GM19372 (cell line): ENCODE data around the gene GABRD.

Experiments
- ATAC-seq: cut with Tn5 transposase; IDR thresholded peaks from one replicate; pipeline ENCODE4 v1.9.1; 2021; ENCODE audit warnings: mild to moderate bottlenecking, low read depth, moderate library complexity; ENCODE audit not compliant: unreplicated experiment

GABRD gene

DNA sequence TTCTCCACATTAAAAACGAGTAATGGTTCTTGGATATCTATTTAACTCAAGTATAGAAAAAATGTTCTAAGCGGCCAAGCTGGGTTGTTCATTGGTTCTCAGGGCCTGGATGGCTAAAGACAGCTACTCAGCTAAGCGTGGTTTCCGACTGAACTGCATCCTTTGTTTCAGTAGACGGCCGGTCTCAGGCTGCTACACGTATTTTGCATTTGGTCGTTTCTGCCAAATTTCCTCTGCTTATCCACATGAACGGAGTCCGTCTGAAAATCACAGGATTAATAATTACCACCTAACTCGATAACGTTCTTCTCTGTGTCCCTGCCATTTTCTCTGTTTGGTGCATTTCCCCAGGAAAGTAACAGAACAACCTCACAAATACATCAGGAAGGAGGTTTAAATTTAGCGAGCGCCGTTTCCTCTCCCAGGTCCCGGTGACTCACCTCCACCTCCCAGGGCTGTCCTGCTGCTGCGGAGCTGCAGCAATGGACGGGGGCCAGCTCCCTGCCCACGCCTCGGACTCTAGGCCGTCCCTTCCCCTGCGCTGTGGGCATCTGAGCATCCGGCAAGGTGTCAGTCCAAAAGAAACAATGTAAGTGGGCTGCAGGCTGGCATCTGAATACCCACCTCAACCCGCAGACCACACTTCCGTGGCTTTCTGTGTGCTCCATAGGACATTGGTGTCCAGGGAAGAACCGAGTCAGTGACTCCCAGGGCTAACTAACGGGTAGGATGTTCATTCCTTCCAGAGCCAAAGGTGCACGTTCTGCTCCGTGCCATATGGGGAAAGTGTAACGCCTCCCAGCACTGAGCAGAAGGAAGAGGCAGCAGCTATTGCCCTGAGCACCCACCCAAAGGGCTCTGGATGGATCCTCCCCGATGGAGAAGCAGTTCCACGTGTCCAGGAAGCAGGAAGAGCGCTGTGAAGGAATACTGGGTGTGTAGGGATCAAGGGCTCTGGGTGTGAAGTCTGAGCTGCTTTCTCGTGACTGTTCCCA, 4.1 kb upstream of the GABRD start:
- ATAC-seq, result no peak

DNA sequence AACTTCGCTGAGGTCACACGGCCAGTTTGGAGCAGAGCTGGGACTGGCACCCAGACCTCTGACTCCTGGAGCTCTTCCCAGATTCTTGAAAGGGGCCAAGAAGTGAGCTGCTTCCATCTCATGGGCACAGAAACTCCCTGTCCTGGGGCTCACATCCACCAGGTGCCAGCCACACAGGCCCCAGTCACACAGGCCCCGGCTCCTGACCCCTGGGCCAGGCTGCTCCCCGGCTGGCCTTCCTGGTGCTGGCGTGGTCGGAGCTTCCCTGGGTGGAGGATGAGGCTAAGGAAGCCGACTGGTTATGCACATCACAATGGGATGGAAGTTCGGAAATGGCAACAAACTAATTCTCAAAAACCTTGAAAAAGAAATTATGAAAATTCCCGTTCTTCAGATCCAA, 3.0 kb upstream of the GABRD start:
- ATAC-seq, result no peak

DNA sequence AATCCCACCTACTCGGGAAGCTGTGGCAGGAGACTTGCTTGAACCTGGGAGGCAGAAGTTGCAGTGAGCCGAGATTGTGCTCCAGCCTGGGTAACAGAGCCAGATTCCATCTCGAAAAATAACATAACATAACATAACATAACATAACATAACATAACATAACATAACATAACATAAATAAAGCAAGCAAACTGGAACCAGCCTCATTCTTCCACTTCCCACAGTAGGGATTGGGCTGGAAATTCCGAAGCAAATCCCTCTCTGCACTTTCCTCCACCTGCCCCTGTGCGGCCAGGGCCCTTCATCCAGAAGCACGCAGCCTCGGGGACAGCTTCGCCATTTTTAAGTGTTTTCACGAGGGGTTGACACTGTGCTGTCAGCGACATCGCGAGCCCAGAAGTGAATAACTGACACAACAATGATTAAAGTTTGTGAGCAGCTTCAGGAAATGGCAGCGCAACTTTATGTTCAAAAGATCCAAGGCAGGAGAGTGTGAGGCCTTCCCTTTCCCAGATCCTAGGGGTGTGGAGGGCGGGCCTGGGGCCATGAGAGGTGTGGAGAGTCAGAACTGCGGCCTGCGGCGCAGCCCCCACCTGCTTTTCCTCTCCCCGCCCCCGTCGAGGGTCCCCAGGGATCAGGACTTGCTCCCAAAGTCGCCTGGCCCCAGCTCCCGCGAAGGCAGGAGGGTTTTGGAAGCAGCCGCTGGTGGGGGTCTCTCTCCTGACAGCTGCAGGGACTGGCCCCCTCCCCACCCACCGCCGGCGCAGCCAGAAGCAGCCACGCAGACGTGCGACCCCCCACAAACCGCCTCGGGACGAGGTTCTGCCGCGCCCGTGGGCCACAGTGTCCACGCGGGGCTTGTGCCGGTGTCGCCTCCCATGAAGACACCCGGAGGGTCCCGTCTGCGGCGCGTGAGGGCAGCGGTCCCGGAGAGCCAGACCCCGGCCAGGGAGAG, 651 bp upstream of the GABRD start:
- no peak for ATAC-seq

DNA sequence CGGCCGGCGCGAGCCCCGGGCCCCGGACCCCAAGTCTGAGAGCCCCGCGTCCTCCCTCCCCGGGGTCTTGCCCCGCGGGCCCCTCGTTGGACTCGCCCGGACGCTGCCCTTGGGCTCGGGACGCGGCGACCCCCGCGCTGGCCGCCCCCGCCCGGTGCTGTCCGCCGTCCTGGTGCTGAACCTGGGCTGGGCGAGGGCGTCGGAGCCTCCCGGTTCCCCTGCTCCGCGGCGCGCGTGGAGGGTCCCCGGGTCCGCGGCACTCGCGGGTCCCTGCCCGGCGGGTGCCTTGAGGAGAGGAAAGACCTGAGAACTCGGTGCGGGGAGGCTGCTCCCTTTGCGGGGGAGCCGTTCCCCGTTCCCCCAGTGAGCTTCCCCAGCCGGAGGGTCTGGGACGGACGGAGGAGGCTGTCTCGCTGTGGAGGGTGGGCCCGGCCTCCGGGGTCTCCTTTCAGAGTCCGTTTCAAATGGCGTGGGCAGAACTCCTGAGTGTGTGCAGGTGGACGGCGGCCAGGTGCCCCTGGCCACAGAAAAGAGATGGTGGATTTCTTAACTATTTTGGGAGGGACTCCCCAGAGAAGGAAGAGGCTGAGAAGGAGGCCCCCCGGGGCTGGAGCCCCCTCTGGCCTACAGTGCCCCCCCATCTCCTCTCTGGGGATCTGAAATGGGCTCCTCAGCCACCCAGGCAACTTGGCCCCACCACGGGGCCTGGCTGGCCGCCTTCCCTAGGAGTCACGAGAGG, 595 bp downstream of the GABRD start:
- ATAC-seq, result no peak

DNA sequence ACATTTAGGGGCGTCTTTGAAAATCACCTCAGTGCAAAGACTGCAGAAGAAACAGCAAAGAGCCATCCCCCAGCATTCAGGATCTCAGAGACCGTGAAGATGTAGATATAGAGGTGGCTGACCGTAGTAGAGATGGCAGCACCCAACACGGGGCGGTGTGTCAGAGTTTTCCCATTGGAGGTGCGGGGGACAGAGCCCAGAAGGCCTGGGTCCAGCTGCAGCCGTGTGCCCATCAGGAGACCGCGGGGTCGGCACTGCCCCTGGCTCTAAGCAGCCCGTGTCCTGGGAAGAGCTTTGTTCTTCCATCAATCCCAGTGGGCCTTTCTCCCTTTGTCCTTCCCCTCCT, 1.1 kb downstream of the GABRD start:
- no peak for ATAC-seq

GRCh38 chr1:2021550-2021949, 2.4 kb downstream of the GABRD start:
- no peak for ATAC-seq

- no peak for ATAC-seq
Measured at GRCh38 chr1:2022063-2022770, 3.1 kb downstream of the GABRD start.

DNA sequence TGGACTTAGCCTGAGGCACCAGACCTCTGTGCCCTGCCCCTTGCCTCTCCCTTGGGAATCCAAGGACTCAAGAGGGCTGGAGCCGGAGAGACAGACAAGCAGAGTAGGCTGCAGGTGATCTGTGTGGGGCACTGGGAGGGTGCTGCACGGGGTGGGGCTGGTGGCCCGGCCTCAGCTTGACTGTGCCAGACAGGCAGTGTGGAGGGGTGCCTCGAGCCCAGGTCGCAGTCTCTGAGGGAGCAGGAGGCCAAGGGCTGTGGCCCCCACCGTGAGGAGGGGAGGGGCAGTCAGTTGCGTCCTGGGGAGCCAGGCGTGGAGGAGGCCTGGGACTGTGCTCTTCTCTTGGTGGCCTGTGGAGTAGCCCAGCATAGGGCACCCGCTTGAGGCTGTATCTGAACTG, 4.0 kb downstream of the GABRD start:
- no peak for ATAC-seq

- no peak for ATAC-seq
Measured at GRCh38 chr1:2024451-2024850, 5.3 kb downstream of the GABRD start.

DNA sequence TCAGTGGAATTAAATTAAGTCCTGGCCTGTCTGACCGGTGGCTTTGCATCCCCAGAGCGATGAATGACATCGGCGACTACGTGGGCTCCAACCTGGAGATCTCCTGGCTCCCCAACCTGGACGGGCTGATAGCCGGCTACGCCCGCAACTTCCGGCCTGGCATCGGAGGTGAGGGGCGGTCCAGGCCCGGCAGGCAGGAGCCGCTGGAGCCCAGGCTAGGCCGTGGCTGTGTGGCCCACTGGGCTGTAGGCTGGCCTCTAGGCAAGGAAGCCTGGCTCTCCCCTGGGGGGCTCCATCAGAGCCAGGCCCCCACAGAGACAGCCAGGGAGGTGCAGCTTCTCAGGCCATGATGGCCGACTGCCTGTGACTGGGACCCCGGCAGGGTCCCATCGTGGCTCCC, 5.7 kb downstream of the GABRD start:
- ATAC-seq, result no peak

- ATAC-seq, result no peak
Measured at GRCh38 chr1:2025491-2025981, 6.4 kb downstream of the GABRD start.

GRCh38 chr1:2027961-2028583, 8.9 kb downstream of the GABRD start:
- ATAC-seq, result no peak

DNA sequence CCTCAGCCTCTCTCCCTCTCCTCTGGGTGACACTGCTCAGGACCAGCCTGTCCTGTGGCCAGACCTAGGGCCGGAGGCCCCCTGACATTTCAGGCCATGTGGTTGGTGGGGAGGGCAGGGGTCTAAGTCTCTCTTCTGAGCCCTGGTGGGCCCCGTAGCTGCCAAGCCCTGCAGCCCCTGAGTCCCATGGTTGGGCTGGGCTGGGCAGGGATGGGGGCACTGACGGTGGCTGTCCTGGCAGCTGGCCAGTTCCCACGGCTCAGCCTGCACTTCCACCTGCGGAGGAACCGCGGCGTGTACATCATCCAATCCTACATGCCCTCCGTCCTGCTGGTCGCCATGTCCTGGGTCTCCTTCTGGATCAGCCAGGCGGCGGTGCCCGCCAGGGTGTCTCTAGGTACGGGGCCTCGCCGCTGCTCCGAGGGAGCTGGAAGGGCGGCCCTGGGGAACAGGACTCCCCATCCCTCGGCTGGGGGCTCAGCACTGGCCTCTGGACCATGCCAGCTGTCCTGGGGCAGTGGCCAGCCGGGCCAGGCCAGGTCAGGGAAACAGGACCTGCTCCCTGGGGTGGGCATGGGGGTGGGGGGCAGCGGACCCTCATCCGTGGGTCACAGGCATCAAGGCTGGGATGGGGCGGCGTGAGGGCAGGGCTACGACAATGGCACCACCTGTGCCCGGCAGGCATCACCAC, 9.9 kb downstream of the GABRD start:
- ATAC-seq, result no peak

- ATAC-seq, result no peak
Measured at GRCh38 chr1:2029561-2029960, 10.4 kb downstream of the GABRD start.

GRCh38 chr1:2030076-2030871, 11.1 kb downstream of the GABRD start:
- ATAC-seq, result no peak

- ATAC-seq, result no peak
Measured at GRCh38 chr1:2031546-2032540, 12.7 kb downstream of the GABRD start.

DNA sequence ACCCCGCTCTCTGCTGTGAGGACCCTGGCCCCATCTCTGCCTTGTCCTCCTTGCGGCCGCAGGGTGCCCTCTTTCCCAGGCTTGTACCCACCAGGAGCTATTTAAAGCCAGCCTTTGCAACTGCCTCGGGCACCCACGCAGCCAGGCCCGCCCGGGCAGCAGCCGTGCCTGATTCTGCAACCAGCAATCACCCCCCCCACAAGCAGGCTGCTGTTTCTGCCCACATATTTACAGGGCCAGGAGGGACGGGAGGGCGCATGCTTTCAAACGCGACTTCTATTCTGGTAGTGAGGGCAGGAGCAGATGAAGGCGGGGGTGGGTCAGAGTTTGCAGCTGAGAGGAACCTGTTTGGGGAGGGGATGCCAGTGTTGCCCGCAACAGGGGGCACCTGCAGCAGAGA, 13.6 kb downstream of the GABRD start:
- no peak for ATAC-seq
